Measurements from ENCODE around the gene IFNGR1.

IFNGR1 gene

DNA sequence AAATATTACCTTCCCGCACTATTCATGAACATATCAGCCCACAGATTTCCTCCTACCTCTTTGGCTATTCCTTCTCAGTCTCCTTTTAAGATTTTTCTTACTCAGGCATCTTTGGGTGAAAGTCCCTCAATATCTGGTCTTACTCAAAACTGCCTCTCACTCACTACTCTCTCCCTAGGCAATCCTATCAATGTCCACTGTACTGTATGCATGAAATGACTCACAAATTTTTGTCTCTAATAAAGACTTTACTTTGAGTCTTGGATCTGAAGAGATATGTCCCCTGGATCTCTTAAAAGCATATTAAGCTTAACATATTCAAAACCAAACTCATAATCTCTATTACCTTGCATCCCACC, 70.2 kb downstream of the IFNGR1 start:
- Histone ChIP-seq H3K27me3 (ENCODE audit: insufficient read depth, low read depth, severe bottlenecking) (peaks cover 6% of the 10 kb centered on the region), H3K27ac (no peak overlapping the region), H3K9me3 (ENCODE audit: severe bottlenecking) (no peaks in the 10 kb centered on the region), H3K36me3 (no peaks in the 10 kb centered on the region), H3K4me3 (ENCODE audit: low read depth, low read length) (no peak overlapping the region)
- TF ChIP-seq, protein P1, sequence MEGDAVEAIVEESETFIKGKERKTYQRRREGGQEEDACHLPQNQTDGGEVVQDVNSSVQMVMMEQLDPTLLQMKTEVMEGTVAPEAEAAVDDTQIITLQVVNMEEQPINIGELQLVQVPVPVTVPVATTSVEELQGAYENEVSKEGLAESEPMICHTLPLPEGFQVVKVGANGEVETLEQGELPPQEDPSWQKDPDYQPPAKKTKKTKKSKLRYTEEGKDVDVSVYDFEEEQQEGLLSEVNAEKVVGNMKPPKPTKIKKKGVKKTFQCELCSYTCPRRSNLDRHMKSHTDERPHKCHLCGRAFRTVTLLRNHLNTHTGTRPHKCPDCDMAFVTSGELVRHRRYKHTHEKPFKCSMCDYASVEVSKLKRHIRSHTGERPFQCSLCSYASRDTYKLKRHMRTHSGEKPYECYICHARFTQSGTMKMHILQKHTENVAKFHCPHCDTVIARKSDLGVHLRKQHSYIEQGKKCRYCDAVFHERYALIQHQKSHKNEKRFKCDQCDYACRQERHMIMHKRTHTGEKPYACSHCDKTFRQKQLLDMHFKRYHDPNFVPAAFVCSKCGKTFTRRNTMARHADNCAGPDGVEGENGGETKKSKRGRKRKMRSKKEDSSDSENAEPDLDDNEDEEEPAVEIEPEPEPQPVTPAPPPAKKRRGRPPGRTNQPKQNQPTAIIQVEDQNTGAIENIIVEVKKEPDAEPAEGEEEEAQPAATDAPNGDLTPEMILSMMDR (IDR thresholded peaks at IDR 0.05; ENCODE audit: low read depth, low read length), result no peak
- no peak for DNase-seq

- Histone ChIP-seq H3K27ac (no peak overlapping the region), H3K27me3 (ENCODE audit: insufficient read depth, low read depth, severe bottlenecking) (peaks cover 6% of the 10 kb centered on the region), H3K36me3 (no peaks in the 10 kb centered on the region), H3K4me3 (ENCODE audit: low read depth, low read length) (no peak overlapping the region), H3K9me3 (ENCODE audit: severe bottlenecking) (no peaks in the 10 kb centered on the region)
- DNase-seq, result no peak
- TF ChIP-seq, protein P1 (IDR thresholded peaks at IDR 0.05; ENCODE audit: low read depth, low read length), result no peak
Observed at GRCh38 chr6:137148306-137149034, 70.7 kb downstream of the IFNGR1 start.
